Cerebellar cortex (tissue), 1 donor: ENCODE data around the gene SPEF1.
"Not testable (repeated sequence)": the region's sequence is repeated elsewhere in the genome, so short reads cannot be mapped to it uniquely, and the experiment has no call there.

Experiments
- DNase-seq: peaks from one replicate; pipeline ENCODE4 v3.0.0-alpha.2; 2015; ENCODE audit warnings: low spot score

Gene SPEF1

DNA sequence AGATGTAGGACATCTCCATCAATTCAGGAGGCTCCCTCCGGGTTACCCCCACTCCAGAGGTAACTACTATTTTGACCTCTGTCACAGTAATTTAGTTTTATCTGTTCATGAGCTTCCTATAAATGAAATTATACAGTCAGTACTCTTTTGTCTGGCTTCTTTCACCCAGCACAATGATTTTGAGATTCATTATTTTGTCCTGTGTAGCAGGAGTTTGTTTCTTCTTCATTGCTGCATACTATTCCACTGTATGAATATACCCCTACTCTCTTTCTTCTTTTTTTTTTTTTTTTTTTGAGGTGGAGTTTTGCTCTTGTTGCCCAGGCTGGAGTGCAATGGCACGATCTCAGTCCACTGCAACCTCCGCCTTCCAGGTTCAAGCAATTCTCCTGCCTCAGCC is 27.3 kb upstream of the SPEF1 start:
- DNase-seq = no peak

DNA sequence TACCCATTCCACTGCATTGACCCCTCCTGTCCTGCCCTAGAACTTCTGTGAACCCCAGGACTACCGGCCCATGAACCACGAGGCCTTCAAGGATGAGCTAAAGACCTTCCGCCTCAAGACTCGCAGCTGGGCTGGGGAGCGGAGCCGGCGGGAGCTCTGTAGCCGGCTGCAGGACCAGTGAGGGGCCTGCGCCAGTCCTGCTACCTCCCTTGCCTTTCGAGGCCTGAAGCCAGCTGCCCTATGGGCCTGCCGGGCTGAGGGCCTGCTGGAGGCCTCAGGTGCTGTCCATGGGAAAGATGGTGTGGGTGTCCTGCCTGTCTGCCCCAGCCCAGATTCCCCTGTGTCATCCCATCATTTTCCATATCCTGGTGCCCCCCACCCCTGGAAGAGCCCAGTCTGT is 23.5 kb upstream of the SPEF1 start:
- DNase-seq = no peak

DNA sequence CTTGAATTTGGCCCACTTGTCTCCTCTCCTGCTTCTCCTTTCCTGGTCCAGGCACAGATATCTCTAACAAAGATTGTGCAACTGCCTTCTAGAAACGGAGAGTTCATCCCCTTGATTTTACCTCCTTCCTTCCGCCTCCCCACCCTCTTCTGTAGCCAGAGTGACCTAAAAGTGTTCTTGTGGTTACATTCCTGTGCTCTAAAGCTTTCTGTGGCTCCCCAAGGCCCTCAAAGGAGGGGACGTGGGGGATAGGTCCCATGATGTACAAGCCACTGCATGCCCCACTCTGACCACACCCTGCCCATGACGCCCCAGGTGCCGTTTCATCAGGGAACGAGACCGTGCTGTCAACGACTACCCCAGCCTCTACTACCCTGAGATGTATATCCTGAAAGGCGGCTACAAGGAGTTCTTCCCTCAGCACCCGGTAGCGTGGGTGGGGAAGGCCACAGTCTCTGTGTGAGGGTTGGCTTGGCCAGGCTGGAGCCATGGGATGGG is 23.1 kb upstream of the SPEF1 start:
- DNase-seq = no peak

DNA sequence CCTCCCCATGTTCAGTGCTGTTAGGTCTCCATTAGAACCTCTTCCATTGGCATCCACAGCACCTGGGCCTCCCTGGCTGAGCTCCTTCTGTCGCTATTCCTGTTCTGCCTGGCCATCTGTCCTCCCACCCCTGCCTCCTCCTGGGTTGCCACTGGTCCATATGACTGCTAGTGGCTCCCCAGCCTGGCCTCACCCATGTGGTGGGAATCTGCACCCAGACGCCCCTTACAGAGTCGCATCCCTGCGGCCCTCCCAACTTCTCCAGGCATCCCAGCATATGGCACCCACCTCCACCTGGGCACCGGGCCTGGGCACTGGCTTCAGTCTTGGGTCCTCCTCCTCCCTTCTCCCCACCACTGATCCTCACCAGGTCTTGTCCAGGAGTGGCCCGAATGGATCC is 22.6 kb upstream of the SPEF1 start:
- DNase-seq = peak; percentile 69

DNA sequence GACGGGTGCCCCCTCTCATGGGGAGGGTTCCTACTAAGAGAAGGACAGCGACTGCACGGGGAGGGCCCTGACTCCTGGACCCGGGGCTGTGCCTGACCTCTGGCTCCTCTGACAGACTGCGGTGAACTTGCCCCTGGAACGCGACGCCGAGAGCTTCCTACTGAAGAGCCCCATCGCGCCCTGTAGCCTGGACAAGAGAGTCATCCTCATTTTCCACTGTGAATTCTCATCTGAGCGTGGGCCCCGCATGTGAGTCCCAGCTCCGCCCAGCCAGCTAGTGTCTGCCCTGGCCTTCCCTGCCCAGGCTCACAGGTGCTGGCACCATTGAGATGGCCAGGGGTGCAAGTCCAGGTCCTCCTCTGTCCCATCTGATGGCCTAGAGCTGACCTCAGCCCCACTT is 22.0 kb upstream of the SPEF1 start:
- DNase-seq = no peak

DNA sequence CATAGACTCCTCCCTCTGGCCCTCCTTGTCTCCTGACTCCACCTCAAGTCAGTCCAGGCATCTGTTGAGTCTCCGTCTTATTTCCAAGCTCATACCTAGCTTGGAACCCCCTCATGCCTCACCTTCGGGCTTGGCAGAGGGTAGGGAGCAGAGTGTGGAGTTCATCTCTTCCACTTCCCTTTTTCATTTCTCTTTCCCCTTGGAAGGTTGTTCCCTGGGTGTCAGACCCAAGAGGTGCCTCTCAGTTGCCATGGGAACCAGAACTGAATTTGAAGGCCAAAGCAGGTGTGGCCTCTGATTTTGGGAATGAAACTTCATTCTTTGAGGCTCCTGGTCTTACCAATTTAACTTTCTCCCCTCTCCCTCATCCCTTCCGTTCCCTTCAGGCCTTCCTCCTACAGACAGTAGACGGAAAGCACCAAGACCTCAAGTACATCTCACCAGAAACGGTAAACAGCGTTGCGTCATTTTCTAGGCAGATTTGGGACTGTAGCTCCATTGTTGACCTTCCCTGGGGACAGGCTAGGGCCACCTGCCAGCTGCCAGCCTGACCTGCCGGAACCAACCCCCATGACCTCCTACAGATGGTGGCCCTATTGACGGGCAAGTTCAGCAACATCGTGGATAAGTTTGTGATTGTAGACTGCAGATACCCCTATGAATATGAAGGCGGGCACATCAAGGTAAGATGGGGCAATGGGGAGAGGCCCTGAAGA is 21.4 kb upstream of the SPEF1 start:
- no peak for DNase-seq

DNA sequence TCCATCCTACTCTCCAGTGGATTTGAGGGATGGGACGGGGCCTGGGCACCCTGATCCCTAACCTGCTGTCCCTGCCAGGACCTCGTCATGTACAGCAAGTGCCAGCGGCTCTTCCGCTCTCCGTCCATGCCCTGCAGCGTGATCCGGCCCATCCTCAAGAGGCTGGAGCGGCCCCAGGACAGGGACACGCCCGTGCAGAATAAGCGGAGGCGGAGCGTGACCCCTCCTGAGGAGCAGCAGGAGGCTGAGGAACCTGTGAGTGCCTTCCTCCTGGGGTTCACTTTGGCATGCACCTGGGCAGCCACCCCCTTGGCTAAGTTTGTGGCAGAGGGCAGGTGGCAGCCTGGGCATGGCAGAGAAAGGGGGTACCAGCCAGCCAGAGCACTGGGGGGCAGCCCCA is 20.6 kb upstream of the SPEF1 start:
- no peak for DNase-seq

DNA sequence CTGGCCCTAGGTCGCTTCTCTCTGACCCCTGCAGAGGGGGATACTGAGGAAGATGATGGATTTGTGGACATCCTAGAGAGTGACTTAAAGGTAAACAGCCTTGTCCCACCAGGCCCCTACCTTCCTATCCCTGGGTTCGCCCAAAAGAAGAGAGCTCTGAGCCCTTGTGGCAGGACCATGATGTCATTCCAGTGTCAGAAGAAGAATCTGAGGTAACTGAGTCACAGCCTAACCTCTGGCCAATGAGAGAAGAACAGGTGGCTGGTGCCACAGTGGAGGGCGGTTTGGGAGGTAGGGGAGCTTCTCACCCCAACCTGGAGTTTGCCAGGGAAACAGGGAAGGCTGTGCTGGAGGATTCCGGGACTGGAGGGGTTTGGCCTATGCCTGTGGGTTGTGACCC is 20.1 kb upstream of the SPEF1 start:
- DNase-seq = no peak

DNA sequence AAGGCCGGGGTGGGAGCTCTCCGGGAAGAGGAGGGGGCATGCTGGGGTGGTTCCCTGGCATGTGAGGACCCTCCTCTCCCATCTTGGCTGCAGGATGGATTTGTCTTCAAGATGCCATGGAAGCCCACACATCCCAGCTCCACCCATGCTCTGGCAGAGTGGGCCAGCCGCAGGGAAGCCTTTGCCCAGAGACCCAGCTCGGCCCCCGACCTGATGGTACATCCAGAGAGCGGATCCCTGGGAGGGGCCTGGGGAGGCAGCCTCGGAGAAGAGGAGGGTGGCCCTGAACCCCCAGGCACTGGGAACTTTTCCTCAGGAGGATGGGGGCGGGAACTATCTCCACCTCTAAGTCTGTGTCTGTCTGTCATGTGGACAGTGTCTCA is 19.6 kb upstream of the SPEF1 start:
- no peak for DNase-seq

DNA sequence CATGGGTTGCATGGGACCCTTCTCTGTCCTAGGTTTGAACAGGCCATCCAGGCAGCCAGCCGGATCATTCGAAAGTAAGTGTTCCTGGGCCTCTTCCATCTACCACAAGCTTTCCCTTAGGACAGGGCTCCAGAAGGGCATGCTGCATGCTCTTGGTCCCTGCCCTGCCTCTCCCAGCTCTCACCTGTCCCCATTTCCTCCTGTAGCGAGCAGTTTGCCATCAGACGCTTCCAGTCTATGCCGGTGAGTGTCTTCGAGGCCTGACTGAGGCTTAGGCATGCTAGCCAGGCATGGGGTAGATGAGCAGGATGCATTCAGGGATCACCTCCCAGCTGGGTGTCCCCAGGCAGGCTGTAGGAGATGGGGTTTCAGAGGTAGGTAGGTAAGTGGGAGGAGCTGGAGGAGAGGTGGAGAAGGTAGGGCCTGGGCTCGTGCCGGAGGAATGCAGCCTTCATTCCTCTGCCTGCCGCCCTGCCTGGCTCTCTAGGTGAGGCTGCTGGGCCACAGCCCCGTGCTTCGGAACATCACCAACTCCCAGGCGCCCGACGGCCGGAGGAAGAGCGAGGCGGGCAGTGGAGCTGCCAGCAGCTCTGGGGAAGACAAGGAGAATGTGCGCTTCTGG is 19.1 kb upstream of the SPEF1 start:
- DNase-seq = no peak

DNA sequence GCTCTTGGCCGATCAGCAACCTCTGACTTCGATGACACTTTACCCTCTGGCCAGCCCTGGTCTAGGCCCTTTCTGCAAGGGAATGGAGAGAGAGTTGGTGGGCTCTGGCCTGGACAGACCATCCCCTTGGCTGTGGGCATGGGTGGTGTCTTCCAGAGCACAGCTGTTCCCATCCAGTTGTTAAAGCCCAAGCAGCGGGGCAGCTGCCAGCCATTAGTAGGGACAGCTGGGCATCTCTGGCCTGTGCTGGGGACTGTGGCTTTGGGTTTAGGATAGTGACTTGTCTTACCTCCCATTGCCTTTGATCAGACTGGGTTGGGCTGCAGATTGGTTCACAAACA is 17.6 kb upstream of the SPEF1 start:
- DNase-seq = no peak

DNA sequence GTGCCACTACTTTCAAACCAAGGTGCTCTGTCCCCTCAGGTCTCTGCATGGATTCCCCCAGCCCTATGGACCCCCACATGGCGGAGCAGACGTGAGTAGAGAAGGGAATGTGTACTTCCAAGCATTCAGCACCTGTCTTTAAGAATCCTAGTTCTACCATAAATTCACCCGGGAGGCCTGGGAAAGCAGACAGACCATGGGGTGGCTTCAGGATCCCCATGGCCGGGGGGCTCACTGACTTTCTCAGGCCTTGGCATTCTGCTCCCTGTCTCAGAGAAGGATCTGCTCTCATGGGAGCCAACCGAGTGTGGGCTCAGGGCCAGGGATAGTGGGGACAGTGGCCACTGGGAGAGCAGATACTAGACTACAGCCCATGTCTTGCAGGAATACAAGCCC is 17.1 kb upstream of the SPEF1 start:
- DNase-seq = no peak

DNA sequence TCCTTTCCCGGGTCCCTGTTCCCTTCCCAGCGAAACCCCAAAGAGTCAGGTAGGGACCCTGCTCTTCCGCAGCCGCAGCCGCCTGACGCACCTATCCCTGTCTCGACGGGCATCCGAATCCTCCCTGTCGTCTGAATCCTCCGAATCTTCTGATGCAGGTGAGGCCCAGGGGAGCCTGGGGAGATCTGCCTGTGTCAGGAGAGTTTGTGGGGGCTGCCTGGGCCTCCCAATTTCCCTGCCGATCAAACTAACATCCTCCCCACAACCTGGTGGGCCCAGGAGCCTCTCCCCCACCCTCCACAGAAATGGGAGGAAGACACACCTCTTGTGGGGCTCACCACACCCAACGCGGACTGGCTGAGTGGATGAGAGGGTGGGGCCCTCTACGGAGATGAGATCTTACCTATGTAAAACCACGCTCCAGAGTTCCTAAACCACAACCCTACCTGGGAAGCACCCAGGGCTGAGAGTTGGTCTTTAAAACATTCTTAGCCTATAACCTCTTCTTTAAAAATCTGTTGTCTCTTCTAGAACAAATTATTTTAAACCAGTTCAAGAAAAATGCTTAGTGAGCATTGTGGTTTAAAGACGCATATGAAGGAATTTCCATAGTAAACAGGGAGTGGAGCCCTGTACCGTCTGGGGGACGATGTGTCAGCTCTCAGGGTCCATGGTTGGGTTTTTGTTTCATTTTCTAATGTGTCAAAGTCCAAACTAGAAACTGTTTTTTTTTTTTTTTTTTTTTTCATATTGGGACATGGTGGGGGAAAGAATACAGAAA is 16.5 kb upstream of the SPEF1 start:
- DNase-seq = no peak

DNA sequence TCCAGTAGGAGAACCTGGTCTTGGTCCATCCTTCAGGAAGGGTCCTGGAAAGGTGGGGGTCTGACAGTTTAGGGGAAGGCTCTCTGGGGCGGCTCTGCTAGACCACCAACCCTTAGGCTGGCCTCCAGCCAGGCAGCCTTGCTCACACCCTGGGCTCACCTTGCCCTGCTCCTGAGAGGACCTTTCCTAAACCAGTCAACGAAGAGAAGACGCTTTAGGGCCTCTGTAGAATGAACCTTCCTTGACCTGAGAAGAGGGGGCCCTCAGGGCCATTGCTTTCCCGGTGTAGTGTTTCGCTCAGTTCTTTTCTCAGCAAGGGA is 15.9 kb upstream of the SPEF1 start:
- DNase-seq = no peak

DNA sequence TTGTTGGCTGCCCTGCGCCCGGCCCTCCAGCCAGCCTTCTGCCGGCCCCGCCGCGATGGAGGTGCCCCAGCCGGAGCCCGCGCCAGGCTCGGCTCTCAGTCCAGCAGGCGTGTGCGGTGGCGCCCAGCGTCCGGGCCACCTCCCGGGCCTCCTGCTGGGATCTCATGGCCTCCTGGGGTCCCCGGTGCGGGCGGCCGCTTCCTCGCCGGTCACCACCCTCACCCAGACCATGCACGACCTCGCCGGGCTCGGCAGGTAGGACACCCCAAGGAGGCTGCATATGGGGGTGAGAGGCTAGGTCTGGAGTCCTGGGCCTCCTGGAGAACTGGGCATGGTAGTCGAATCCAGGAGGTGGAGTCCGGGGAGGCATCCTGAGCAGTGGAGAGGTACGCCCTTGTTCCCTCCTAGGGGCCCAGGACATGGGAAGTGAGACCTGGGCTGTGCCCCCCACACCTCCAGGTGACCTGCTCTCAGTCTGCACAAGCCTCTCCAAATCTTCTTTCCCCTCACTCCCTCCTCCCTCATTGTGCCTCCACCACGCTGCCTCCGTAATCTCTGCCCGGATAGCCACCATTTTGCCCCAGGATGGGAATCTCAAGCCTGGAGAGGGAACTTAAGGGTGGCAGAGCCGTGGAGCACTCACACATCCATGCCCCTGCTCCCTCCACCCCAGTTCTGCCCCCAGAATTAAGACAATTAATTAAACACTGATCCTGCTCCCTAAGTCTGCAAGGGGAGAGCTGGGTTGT is 15.4 kb upstream of the SPEF1 start:
- DNase-seq = no peak

DNA sequence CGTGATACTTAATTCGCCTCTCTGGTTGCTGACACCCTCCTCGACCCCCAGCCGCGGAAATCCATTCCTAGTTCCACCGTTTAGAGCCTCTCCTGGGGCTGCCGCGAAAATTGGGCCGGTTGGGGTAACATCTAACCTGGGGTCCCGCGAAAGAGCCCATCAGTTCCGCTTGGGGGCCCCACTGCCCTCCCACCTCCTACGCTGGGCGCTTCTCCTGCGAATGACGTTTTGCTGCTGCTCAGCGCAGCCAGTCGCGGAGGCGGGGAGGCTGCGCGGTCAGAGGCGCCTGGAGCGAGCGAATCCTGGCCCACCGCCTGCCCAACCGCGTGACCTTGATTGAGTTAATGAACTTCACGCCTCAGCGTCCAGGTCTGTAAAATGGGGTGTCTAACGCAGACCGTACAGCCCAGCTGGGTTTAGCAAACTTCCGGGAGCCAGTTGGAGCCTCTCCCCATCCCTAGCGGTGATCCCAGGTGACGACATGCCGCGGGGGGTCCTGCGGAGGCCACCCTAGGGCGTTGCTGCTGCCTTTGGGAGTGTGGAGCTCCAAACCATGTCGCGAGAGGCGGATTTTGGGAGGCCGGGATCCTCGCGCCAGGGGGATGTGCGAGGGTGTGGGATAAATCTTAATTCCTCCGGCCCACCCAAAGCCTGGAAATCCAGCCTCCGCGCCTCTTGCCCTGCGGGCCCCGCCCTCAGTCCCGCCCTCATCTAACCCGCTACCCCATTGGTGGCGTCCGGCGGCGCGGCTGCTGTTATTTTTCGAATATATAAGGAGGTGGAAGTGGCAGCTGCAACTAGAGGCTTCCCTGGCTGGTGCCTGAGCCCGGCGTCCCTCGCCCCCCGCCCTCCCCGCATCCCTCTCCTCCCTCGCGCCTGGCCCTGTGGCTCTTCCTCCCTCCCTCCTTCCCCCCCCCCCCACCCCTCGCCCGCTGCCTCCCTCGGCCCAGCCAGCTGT is 14.5 kb upstream of the SPEF1 start, which contains the start of gene CDC25B:
TSS of gene CDC25B (plus strand) at position 800 of the 958 bp plus-strand sequence. CDS start 222 bp downstream, outside the sequence.
- peak; percentile 87 for DNase-seq

DNA sequence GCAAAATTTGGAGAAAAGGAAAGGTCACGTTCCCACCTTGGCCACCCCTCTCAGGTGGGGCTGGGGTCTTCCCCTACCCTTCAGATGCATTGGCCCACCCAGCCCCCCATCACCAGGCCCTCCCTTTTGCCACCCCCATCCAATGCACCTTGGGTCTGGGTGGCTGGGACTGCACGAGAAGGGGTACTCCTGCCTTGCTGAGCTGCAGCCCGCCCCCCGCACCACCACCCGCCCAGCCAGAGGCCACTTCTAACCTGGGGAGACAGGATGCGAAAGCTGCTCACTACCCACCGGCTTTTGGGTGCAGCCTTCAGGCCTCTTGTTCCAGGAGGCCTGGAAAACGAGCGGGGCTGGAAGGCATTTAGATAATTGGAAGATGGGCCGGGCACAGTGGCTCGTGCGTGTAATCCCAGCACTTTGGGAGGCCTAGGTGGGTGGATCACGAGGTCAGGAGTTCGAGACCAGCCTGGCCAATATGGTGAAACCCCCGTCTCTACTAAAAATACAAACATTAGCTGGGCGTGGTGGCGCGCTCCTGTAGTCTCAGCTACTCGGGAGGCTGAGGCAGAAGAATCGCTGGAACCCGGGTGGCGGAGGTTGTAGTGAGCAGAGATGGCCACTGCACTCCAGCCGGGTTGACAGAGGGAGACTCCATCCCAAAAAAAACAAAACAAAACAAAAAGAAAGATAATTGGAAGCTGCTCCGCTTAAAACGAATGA is 13.6 kb upstream of the SPEF1 start:
- no peak for DNase-seq

DNA sequence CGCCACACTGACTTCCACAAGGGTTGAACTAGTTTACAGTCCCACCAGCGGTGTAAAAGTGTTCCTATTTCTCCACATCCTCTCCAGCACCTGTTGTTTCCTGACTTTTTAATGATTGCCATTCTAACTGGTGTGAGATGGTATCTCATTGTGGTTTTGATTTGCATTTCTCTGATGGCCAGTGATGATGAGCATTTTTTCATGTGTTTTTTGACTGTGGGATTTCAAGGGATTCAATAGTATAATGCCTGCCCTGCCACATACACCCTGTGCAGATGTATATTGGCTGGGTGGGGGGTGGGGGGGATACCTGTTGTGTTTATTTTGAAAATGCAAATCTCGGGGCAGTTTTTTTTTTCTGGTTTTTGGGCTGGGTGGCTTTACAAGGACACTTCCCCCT is 12.9 kb upstream of the SPEF1 start:
- not testable (repeated sequence) for DNase-seq

DNA sequence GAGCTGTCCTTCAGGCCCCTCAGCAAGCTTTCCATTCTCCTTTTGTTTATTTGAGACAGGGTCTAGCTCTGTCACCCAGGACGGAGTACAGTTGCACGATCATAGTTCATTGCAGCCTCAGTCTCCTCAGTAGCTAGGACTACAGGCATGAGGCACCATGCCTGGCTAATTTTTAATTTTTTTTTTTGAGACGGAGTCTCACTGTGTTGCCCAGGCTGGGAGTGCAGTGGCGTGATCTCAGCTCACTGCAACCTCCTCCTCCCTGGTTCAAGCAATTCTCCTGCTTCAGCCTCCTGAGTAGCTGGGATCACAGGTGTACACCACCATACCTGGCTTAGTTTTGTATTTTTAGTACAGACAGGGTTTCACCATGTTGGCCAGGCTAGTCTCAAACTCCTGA is 8.0 kb upstream of the SPEF1 start:
- not testable (repeated sequence) for DNase-seq

DNA sequence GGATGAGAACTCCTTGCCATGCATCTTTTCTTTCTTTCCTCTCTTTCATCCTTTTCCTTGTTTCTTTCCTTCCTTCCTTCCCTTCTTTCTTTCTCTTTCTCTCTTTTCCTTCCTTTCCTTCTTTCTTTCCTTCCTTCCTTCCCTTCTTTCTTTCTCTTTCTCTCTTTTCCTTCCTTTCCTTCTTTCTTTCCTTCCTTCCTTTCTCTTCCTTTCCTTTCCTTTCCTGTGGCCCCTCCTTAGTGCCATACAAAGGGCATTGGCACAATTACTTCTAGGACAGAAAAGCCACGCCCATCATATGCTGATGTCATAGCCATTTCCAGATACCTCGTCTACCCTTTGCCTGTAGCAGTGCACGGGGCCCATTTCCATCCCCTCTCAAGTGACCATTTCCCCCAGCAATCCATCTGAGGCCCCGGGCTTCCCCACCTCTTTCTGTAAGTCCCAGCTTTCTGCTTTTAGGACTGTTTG is 7.5 kb upstream of the SPEF1 start:
- DNase-seq = no peak
